GM21723 (cell line): ENCODE measurements around the gene MAEA.
"Not testable (repeated sequence)": the region's sequence is repeated elsewhere in the genome, so short reads cannot be mapped to it uniquely, and the experiment has no call there.

Experiments used
- ATAC-seq: cut with Tn5 transposase; IDR thresholded peaks from one replicate; pipeline ENCODE4 v1.9.1; 2021; ENCODE audit warnings: mild to moderate bottlenecking, moderate library complexity; ENCODE audit not compliant: unreplicated experiment

MAEA gene

DNA sequence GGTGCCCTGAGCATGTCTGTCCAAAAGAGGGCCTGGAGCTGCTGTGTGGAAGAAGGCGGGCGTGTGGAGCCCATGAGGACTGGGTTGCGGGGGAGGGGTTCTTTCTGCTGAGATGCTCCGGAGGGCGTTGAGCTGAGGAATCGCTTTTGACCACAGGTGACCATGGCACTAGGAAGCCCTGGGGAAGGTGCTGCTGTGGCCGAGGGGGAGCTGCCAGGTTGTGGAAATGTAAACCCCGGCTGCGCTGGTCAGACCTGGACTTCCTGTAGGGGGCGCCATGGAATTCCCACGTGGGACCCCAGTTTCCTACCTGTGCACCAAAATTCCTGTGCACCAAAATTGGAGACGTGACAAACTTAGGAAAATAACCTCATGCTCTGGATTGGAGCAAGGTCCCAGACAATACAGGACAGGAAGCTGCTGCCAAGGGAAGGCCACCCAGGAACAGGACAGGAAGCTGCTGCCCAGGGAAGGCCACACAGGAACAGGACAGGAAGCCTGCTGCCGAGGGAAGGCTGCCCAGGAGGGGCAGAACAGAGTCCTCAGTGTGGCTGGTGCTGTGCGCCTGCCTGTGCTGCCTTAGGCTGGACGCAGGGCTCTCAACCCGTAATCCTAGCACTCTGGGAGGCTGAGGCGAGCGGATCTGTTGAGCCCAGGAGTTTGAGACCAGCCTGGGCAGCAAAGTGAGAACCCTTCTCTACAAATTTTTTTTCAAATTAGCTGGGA lies 29.0 kb downstream of the MAEA start:
- ATAC-seq, result no peak

DNA sequence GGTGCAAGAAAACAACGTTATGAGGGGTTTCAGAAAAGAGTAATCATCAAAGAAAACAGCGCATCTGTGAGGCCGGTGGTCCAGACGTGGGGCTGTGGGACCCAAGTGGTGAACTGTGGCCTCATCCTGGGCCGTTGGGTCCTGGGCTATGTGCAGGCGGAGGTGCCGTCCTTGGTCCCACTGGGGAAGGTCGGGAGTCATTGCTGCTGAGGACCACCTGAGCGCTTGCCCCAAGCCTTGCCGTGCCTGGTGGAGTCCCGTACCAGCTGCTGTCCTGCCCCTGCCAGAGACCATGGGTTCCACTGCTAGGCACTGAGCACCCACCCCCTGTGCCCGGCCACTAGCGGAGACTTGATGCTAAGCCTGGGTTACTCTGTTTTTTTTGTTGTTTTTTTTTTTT lies 31.8 kb downstream of the MAEA start:
- no peak for ATAC-seq

DNA sequence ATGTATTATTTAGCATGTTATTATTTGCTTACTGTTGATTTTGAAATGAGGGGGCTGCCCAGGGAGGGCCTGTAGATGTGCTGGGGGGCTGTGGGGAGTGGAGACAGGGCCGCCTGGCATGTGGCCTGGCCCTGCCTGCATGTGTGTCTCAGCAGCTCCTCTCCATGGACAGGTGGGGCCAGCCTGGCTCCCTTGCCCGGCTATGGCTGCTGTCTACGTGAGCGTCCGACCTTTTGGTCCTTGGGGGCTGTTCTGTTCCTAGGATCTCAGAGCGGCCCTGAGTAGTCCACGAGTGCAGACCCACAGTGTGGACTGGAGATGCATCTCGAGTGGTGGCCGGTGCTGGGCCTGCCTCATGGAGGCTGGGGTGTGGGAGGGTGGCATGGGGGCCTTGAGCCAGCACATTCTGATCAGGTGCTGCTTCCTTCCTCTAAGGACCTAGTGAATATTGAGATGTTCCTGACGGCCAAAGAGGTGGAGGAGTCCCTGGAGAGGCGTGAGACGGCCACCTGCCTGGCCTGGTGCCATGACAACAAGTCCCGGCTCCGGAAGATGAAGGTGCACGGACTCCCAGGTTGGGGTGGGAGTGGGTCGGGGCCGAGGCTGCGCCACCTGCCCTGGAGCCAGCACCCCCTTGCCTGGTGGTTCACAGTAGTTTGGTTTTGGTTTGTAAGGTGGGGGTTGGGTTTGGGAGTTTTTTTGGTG lies 32.4 kb downstream of the MAEA start:
- no peak for ATAC-seq

DNA sequence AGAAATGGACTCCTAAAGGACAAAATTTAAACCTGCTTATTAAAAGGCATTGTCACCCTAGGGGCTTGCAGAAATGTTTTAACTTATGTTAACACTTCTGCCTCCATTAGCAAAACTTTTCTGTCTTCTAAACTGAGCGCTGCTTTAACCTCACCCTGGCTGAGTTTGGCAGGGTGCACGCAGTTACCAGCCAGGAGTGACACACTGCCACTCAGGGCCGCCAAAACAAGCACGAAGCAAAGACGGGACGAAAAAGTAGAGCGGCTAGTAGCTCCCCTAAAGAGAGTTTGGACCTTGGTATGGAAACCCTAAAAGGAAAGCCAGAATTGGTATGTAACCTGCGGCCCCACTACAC lies 33.6 kb downstream of the MAEA start:
- ATAC-seq, result no peak

DNA sequence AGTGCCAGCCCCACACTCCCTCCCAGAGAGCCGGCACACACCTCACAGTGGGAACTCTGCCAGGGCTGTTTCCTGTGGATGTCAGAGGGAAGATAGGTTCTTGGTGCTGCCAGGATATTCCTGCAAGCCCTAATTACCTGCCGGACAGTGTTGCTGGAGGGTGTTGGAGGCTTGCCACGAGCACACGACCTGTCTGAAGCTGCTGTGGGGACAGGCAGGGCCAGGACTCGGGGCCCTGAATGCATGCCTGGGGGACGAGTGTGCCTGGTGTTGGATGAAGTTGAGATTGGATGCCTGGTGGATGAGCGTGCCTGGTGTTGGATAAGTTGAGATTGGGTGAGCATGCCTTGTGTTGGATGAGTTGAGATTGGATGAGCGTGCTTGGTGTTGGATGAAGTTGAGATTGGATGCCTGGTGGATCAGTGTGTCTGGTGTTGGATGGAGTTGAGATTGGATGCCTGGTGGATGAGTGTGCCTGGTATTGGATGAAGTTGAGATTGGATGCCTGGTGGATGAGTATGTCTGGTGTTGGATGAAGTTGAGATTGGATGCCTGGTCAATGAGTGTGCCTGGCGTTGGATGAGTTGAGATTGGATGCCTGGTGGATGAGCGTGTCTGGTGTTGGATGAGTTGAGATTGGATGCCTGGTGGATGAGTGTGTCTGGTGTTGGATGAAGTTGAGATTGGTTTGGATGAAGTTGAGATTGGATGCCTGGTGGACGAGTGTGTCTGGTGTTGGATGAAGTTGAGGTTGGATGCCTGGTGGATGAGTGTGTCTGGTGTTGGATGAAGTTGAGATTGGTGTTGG lies 34.1 kb downstream of the MAEA start:
- ATAC-seq, result no peak

DNA sequence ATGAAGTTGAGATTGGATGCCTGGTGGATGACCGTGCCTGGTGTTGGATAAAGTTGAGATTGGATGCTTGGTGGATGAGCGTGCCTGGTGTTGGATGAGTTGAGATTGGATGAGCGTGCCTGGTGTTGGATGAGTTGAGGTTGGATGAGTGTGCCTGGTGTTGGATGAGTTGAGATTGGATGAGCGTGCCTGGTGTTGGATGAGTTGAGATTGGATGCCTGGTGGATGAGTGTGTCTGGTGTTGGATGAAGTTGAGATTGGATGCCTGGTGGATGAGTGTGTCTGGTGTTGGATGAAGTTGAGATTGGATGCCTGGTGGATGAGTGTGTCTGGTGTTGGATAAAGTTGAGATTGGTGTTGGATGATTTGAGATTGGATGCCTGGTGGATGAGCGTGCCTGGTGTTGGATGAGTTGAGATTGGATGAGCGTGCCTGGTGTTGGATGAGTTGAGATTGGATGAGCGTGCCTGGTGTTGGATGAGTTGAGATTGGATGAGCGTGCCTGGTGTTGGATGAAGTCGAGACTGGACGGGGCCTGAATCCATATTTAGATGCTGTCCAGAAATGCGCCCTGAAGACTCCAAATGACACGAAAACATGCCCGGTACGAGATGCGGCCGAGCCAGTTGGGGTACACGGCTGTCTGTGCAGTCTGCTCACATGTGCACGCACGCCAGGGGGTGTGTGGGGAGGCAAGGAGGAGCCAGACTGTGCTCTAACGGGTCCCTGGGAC lies 34.9 kb downstream of the MAEA start:
- not testable (repeated sequence) for ATAC-seq

DNA sequence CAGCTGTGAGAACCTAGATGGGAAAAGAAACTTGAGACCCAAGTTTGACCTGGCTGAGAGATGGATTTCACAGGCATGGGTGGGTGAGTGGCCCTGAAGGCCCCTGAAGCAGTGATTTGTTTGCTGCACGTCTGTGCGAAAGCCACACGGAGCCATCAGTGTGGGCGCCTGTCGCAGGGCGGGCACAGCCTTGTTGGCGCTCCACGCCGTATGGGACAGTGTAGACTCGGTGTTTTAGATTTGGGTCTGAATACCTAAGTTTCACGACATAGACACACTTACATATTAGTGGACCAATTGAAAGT lies 35.4 kb downstream of the MAEA start:
- no peak for ATAC-seq

DNA sequence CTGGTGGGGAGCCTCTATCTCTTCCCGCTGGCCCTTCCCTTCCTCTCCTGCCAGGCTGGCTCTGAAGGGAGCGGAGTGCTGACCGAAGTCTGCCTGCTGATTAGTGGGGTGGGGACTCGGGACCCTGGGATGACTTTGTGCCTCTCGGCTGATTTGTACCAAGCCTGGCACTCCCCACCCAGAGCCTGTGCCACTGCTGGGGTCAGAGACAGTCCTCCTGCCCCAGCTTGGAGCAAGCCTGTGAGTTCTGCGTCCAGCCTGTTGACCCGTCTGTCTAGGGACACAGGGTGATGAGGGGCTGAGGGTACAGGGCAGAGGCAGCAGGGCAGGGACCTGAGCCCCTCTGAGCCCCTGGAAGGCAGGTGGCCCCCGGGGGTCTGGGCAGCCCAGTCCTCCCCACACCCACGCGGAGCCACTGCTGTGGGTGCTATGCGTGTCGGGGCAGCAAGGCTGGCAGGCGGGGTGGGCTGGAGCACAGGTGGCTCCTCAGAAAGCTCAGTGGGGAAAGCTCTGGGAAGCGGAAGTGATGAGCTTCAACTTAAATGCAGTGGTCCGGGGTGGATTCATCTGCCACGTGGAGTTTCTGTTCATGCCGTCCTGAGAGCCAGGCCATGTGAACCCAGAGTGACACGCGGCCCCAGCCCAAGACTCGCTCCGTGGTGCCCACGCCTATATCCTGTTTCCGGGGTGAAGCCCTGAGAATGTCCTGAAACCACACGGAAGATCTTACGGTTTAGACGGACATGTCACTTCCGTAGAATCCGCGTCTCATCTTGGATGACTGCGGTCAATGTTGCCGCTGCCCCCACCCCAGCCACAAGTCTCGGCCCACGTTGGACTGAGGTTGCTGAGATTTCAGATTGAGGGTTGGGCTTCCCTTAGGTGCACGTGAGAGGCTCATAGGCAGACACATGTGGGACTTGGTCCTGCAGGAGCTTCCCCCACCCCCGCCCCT lies 36.3 kb downstream of the MAEA start:
- ATAC-seq, result no peak

DNA sequence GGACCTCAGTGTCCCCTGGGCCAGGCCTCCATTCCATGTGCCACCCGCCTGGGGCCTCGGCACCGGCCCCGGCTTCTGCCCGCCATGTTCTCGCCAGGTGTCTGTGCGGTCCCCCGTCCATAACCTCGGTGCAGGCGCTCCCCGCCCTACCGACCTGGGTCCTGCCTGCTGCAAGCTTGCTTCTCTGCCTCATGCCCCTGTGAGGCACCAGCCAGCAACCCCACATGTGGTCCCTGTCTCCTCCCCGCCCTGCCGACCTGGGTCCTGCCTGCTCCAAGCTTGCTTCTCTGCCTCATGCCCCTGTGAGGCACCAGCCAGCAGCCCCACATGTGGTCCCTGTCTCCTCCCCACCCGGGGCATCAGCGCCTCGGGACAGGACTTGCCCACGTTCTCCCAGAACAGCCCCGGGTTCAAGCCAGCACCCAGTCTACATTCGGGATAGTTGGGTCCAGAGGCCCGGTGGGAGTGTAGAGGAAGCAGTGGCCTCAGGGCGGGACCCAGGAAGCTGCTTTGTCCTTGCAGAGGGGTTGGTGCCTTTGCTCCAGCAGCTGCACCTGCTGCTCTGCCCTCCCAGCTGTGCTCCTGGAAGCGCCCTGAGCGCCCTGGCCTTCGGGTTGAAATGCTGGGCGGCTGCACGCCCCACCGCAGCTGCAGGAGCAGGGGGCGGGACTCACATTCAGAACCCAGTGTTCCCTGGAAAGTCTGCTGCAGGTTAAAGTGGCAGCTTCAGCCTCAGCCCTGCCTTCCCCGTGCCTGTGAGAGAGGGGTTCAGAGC lies 37.2 kb downstream of the MAEA start:
- no peak for ATAC-seq

DNA sequence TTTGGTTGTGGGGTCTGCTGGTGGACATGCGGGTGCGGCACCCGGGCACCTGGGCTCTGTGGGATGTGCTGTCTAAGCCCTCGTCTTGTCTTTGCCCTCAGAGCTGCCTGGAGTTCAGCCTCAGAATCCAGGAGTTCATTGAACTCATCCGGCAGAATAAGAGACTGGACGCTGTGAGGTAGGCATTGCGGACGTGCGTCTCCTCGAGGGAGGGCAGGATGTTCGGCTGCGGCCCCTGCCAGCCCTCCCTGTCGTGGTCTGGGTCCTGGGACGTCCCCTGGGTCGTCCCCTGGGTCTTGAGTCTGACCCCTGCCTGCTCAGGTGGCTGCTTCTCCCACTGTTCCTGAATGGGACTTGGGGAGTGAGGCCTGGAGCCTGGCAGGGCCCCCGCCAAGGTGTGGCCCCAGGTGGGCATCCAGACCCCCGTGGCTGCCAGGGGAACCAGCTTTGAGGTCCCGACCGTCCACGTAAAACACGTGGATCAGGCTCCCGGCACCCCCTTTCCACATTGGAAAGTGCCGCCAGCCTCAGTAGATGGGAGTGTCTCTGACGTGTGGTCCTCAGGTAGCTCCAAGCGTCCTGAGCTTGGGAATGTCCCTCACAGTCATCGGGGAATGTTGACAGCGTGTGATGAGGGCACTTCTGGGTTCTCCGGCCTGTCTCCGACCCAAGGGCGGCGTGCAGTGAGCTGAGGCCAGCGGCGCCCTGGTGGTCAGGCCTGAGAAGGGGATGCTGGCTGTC lies 38.0 kb downstream of the MAEA start:
- ATAC-seq, result no peak

DNA sequence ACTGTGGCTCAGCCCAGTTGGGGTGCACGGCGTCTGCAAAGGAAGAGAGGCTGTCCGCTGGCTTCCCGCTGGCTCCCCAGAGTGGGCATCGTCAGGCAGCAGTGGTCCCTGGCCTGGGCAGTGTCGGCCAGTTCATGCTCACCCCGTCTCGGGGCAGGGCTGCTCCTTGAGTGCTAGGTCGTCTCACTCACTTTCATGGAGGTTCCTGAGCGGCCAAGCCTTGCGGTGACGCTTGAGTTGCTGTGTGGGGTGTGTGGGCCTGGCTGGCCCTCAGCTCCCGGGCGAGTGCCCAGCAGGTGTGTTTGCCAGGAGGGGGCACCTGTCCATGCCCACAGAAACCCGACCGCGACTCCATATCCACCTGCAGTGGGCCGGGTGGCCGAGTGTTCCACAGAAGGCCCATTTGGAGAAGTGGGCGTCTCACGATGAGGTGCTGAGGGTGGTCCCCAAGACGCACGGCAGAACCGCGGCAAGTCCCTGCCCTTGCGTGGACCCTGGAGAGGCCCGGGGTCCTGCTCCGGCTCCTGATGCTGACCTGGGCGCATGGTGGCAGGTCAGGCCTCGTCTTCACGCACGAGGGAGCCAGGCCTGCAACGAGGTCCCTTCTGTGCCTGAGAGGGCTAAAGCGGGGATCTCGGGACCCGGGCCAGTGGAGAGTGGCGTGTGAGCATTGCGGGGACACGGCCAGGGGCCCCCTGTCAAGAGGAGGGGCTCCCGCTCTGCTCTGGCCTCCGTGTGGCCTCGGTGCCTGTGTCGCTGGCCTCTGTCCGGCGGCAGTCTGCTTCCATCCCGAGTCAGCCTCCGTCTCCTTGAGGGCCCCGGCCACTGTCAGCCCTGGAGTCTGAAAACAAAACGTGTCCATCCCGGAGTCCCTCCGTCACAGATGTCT lies 38.8 kb downstream of the MAEA start:
- ATAC-seq, result no peak

DNA sequence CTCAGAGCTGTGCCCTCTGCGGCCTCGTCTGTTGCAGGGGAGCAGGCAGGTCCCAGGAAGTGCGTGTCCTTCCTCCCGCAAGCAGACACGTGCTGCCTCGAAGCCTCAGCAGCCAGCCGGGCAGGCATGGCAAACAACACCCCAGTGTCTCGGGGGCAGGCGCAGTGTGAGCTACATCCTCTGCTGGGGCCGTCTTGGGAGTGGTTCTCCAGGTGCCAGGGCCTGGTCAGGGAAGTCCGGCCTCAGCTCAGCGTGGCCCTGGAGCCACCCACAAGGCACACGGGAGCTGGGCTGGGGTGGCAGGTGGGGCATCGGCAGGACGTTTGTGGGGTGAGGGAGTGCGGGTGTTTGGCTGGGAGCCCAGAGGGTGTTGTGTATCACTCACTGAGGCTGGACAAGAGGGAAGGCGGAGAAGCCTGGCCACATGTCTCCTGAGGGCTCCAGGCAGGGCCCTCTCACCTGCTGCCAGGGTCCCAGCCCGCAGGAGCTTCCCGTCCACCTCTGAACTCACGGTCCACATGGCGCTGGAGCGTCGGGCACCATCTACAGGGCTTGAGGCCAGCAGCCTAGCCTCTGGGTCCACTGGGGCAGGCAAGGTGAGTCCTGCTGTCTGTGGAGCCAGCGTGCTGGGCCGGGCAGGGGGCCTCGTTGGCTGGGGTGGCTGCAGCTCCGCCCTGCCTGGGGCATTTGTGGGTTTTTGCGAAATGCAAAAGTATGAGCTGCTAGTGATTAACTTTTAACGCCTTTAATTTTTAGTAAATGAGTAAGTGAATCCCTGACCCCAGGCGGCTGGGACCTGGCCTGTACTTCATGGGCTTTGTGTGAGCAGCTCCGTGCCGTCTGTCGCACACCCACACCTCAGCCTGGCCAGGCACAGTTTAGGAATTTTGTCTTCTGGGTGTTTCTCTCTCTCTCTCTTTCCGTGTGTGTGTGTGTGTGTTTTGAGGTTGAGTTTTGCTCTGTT lies 40.0 kb downstream of the MAEA start:
- no peak for ATAC-seq

DNA sequence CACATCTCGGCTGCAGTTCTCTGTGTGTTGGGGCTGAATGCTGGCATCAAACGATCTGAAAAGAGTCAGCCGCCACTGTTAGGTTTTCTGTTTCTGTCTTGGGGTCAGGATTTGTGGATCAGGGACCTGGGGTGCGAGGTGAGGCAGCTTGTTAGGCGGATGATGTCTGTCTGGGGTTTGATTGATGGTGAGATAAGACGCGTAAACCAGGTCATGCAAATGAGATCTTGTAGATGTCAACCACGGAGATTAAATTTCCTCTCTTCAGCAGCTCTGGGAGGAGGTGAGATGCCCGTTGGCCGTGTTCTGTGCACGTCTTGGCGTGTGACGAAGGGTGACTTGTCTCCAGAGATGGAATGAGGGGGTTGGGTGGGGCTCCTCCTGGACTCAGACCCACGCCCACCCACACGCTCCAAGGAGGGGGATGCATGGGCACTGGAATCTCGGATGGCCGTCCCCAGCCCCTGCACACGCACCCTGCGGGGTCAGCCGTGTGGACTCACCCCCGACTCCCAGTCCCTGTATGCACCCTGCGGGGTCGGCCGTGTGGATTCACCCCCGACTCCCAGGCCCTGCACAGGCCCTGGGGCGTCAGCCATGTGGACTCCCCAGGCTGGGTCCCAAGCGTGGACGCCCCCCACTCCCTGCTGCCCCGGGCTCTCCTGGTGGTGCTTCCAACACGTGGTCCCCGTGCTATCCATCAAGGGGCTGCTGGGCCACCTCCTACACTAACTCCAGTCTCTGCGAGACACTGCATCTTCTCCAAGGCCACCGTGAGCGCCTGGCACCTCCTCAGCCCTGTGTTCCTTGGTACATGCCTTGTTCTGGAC lies 41.3 kb downstream of the MAEA start:
- no peak for ATAC-seq

DNA sequence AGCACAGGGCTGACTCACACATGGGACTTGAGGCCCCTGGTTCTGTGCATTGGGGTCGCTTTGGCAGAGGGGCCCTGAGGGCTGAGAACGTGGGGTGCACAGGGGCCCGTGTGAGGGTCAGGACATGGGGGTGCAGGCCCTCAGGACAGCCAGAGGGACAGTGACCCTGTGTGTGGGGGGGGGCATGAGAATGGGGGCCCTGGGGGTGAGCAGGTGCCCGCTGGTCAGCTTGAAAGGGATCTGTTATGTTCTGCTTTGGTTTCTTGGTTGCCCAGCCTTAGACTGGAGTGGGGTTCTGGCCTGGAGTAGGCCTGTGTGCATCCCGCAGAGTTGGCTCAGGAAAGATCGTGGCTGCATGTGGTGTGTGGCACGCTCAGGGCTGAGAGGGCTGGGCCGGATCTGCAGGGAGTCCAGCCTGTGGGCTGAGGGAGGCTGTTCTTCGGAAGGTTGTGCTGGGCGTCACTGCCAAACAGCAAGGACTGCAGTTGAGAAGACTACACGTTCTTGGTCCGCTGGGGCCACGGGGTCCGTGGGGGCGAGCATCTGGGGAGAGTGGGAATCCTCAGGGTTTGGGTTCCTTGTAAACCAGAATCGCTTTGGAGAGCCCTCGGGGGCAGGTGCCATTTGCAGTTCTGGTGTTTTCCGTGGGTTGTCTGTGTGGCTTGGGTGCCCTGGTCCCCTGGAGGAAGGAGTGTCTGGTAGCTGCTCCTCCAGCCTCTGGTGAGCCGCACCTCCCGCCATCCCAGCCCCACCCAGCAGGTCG lies 42.1 kb downstream of the MAEA start:
- no peak for ATAC-seq

DNA sequence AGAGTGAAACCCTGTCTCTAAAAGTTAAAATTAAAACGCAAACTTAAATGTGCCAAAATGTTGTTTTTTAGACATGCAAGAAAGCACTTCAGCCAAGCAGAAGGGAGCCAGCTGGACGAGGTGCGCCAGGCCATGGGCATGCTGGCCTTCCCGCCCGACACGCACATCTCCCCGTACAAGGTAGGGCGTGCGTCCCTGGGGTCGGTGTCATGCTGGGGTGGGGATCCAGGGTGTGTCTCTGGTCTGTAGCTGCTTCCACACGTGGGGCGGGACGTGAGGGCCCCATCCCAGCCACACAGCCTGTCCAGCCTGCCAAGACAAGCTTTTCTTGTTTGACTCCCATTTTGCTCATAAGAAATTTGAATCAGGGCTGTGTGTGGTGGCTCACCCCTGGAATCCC lies 43.0 kb downstream of the MAEA start:
- ATAC-seq, result no peak
